ENCODE measurements around the gene FILIP1L.
A peak's percentile ranks its signal among the peaks of the same experiment; 100 is the strongest.
"Not testable (repeated sequence)": the region's sequence is repeated elsewhere in the genome, so short reads cannot be mapped to it uniquely, and the experiment has no call there.

The FILIP1L gene

GRCh38 chr3:100073049-100073713 lies 41.1 kb downstream of the FILIP1L start:
- no peak for DNase-seq

- DNase-seq, result peak in 1 of 2 donors; percentile 9
Observed at GRCh38 chr3:100072326-100073048, 41.8 kb downstream of the FILIP1L start.

DNA sequence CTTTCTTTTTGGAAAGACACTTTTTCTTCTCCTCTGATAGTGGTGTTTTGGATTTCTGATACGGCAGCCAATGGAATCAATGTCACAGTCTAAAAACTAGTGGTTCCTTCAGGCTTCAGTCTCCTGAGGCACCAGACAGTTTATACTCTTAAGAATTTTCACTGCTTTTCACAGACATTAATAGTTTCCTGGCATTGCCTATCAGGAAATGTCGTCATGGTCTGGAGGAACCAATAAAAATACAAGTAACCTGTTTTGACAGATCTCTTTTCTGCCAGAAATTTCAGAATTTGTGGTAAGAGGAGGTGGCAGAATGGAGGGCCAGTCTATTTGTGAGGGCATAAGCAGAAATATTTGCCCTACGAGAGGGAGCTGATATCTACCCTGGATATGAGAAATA lies 44.8 kb downstream of the FILIP1L start:
- no peak for DNase-seq

- peak; percentile 61 to 75 for DNase-seq
Observed at GRCh38 chr3:100068826-100069225, 45.5 kb downstream of the FILIP1L start.

DNA sequence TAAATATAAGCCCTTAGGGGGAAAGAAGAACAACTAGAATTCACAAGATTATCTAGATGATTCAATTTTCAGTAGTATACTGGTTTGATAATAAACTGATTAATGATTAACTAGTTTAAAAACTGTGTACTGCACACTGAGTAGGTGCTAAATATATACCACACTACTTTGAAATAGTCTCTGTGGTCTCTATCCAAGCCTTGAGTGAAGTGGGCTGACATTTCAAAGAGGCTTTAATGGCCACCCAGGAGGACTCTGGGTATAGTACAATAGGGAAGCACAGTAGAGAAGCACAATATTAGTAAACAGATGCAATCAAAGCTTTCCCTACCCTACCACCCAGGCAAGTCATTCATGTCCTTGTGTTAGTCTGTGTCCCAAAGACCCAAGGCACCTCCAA lies 46.7 kb downstream of the FILIP1L start:
- DNase-seq, result no peak

GRCh38 chr3:100063929-100064461 lies 50.3 kb downstream of the FILIP1L start:
- DNase-seq, result no peak

GRCh38 chr3:100062665-100063064 lies 51.6 kb downstream of the FILIP1L start:
- no peak for DNase-seq

DNA sequence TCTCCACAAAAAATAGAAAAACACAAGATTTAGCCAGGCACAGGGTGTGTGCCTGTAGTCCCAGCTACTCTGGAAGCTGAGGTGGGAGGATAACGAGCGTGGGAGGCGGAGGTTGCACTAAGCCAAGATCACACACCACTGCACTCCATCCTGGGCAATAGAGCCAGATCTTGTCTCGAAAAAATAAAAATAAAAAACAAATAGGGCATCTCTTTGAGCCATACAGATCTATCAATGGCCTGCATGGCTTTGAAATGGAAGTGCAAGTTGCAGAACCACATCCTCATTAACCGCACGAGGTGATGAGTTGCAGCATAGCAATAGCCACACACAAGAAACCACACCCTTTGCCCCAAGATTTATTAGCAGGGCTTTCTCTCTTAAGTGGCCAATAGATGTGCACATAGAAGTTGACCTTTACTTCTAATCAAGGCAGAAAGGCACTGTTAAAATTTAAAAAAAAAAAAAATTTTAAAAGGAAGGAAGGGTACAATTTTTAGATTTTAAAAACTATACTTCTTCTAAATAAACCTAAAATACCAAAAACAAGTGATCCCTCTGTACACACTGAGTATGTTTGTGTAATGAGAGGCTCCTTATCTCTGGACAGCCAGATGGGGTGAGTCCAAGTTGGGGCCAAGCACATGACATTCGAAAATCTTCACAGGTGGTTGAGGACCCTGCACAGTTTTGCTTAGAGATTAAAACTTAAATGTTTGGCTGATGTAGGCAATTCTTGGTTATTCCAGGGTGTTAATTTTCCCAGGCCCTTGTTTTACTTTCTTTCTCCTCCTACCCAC lies 53.4 kb downstream of the FILIP1L start:
- DNase-seq, result no peak

DNA sequence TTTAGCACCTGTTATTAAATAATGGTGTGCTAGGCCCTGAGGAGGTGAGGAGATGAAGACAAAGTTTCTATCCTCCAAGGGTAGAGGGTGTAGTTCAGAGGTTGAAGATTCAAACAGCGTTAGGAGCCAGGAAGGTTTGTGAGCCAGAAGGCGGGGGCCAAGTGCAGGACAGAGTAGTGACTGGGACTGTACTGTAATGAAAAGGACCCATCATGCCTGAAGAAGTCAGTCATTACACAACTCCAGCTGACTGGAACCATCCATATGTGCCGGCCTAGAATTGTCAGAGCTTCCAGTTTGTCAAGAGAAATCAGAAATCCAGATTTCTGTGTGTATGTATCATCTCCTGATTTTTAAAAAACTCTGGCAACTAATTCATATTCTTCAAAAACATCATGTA lies 54.8 kb downstream of the FILIP1L start:
- DNase-seq, result no peak

GRCh38 chr3:100057716-100058575 lies 56.4 kb downstream of the FILIP1L start:
- DNase-seq, result no peak

DNA sequence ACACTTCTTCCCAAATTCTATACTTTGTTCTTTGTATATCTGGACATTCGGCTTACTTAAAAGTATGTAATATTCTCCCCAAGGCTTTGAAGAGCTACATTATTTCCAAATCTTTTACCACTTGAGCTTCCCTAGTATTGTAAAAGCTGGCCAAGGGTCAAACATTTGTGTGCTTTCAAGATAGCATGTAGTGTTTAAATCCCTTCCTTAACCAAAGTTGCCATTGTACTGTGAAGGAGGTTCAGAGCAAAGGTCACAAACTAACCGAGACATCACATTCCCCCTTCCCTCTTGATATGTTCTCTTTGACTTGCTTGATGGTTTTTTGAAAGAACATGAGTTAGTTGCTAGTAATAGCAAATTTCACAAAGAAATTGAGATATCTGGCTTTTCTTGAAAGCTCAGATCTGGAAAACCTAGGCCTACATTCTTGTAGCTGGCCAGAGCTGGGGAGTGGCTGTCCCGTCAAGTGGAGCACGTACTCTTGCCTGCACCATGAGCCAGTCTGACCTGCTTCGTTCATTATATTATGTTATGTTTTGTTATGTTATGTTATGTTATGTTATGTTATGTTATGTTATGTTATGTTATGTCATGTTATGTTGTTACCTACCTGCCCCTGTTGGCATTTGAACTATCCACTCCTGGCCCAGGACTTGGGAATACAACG lies 60.2 kb downstream of the FILIP1L start:
- no peak for DNase-seq

DNA sequence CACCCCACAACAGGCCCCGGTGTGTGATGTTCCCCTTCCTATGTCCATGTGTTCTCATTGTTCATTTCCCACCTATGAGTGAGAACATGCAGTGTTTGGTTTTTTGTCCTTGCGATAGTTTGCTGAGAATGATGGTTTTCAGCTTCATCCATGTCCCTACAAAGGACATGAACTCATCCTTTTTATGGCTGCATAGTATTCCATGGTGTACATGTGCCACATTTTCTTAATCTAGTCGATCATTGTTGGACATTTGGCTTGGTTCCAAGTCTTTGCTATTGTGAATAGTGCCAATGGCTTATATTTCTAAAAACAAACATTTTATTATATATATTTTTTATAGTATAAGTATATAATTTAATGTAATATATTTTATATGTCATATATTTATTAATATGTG lies 62.8 kb downstream of the FILIP1L start:
- DNase-seq, result not testable (repeated sequence)

GRCh38 chr3:100048248-100048647 lies 66.1 kb downstream of the FILIP1L start:
- DNase-seq, result no peak

GRCh38 chr3:100047455-100048141 lies 66.7 kb downstream of the FILIP1L start:
- no peak for DNase-seq

GRCh38 chr3:100046986-100047385 lies 67.3 kb downstream of the FILIP1L start:
- no peak for DNase-seq

- DNase-seq, result no peak
Observed at GRCh38 chr3:100045696-100046095, 68.6 kb downstream of the FILIP1L start.

DNA sequence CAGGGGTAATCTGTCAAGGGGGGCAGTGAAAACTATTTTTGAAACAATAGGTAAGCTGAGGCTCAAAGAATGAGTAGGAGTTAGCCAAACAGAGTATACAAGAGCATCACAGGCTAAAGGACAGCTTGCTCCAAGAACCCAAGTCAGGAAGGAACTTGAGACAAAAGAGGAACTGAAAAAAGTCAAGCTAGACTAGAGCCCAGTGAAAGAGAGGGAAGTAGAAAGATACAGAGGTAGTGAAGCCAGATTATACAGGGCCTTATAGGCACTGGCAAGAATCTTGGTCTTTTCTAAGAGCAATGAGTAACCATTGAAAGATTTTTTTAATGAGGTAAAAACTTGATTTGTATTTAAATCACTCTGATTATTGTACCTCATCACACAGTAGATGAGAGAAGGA lies 69.9 kb downstream of the FILIP1L start:
- no peak for DNase-seq

GRCh38 chr3:100043271-100043670 lies 71.0 kb downstream of the FILIP1L start:
- DNase-seq, result no peak

DNA sequence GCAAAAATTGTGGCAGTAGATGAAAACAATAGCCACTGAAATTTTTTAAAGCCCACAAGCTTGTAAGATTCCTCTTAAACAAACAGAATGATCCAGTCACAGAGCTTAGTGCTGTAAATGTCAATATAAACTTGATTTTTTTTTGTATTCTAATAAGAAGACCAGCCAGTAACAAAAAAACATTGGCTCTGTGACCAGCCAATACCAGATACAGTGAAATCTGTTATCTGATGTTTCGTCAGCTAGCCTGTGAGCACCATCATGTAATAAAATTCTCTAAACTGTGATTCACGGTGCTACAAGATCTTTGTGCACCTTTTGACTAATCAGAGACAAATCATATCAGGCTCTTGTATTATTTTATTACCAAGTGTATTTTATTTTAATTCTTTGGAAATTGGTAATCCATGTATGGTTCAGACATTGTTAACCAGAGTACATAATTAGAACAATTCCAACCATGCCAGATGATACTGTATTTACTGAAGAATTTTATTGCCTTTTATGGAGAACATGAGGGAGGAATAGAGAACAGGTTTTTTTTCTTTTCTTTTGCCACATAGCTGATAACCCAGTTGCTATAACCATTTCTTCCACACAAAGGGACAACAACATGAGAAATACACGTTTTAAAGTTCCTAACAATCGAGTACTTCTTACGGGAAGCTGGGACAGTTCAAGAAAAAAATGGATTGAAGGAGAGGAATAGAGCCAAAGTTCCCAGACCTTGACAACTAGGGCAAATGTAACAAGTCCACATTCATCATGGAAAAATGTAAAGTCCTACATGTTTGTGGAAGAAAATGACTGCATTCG lies 71.9 kb downstream of the FILIP1L start:
- no peak for DNase-seq

GRCh38 chr3:100041328-100041749 lies 73.0 kb downstream of the FILIP1L start:
- DNase-seq, result no peak
